HepG2 (cell line): ENCODE results near the gene SFTPA2. TPM values are rescaled to one million over a fixed set of nuclear protein-coding genes. Genes with fewer than 3 reads are reported as not detected.

Experiments used
- ATAC-seq: fragments of 200-7000 bp; cut with Tn5 transposase; 3 replicates; pipeline ENCODE4 v1.9.1; 2020; ENCODE audit warnings: mild to moderate bottlenecking, moderate library complexity
- BruUV-seq: library from RNA; stranded (reverse); fragments of 400-500 nt; replicated peaks from 2 replicates; lab custom pipeline; 2021; lab: Mats Ljungman, UMichigan
- CTCF ChIA-PET: fragments of 300-600 bp; formaldehyde crosslinking; extraction: SDS; loops from one replicate; lab custom pipeline; 2021; ENCODE audit warnings: low total read pairs, inconsistent platforms, low intra/inter-chr PET ratio; lab: Yijun Ruan, JAX
- POLR2A ChIA-PET: fragments of 350-600 bp; sonication (Branson Sonifier 250); formaldehyde crosslinking; loops from one replicate; lab custom pipeline; 2020; ENCODE audit warnings: antibody characterized with exemption, inconsistent platforms; lab: Yijun Ruan, JAX
- DNase-seq: peaks from one replicate; pipeline ENCODE4 v3.0.0-alpha.2; 2015; ENCODE audit warnings: low spot score
- FAIRE-seq: peaks from 3 replicates; lab custom pipeline; 2011; peaks lifted over from hg19 to GRCh38; lab: Jason Lieb, UNC
- H2AFZ ChIP-seq: one replicate; pipeline ENCODE4 v1.6.1; 2011; ENCODE audit warnings: low read length, inconsistent platforms
- H3K27ac ChIP-seq: fragments of 300-600 bp; 3 replicates; pipeline ENCODE4 v1.8.0; 2011; ENCODE audit warnings: mixed run types, mild to moderate bottlenecking, mixed read lengths, low read length, inconsistent platforms; ENCODE audit not compliant: insufficient read depth; ENCODE audit errors: extremely low read length
- H3K27me3 ChIP-seq, 2 experiments: fragments of 200-600 bp in 1 of 2; 2 replicates in 1 of 2; 3 replicates in 1 of 2; pipeline versions ENCODE4 v1.6.0 to v1.8.0; 2011; ENCODE audit warnings: low read length in 2 of 2, mild to moderate bottlenecking in 2 of 2, moderate library complexity in 2 of 2, inconsistent platforms in 1 of 2; ENCODE audit not compliant: insufficient read depth in 2 of 2, control insufficient read depth in 1 of 2
- H3K36me3 ChIP-seq, 2 experiments: fragments of 200-600 bp in 1 of 2; replicated peaks in 1 of 2; 2 replicates in 1 of 2; 3 replicates in 1 of 2; pipeline versions ENCODE4 v1.5.1 to v1.8.0; 2011; ENCODE audit warnings: low read length in 2 of 2, inconsistent platforms in 1 of 2; ENCODE audit not compliant: insufficient read depth in 2 of 2, control insufficient read depth in 1 of 2
- H3K4me1 ChIP-seq: 2 replicates; pipeline ENCODE4 v1.5.1; 2012; ENCODE audit warnings: low read length, inconsistent platforms; ENCODE audit not compliant: insufficient read depth
- H3K4me2 ChIP-seq: 2 replicates; pipeline ENCODE4 v1.6.0; 2011; ENCODE audit warnings: low read depth, low read length, inconsistent platforms
- H3K4me3 ChIP-seq, 3 experiments: fragments of 200-600 bp in 1 of 3; sonication (generic), shearing (Covaris generic) in 1 of 3; replicated peaks in 1 of 3; 2 replicates each; pipeline ENCODE4 v1.5.1; 2011 to 2016; ENCODE audit warnings: low read length in 3 of 3, inconsistent platforms in 2 of 3, low read depth in 2 of 3, mild to moderate bottlenecking in 2 of 3, control low read depth in 1 of 3, mixed read lengths in 1 of 3; ENCODE audit not compliant: insufficient read depth in 1 of 3
- H3K79me2 ChIP-seq: one replicate; pipeline ENCODE4 v1.6.1; 2011; ENCODE audit warnings: low read length, inconsistent platforms; ENCODE audit not compliant: insufficient read depth
- H3K9ac ChIP-seq: 2 replicates; pipeline ENCODE4 v1.6.0; 2011; ENCODE audit warnings: mild to moderate bottlenecking, low read depth, low read length, inconsistent platforms; ENCODE audit not compliant: insufficient read depth
- H3K9me3 ChIP-seq: 2 replicates; pipeline ENCODE4 v1.5.1; 2012; ENCODE audit warnings: mild to moderate bottlenecking, low read length
- H4K20me1 ChIP-seq: 2 replicates; pipeline ENCODE4 v1.6.0; 2011; ENCODE audit warnings: inconsistent platforms, mild to moderate bottlenecking, low read length, moderate library complexity; ENCODE audit not compliant: insufficient read depth
- ATF6 ChIP-seq: sonication (generic); formaldehyde crosslinking; conservative IDR thresholded peaks from 2 replicates; pipeline ENCODE4 v1.4.0; 2020; ENCODE audit warnings: missing genetic modification reagents
- CBFB ChIP-seq: sonication (generic); formaldehyde crosslinking; IDR thresholded peaks from 2 replicates; pipeline ENCODE4 v1.4.0; 2020; ENCODE audit warnings: missing genetic modification reagents
- CHD2 ChIP-seq: IDR thresholded peaks from 2 replicates; pipeline ENCODE4 v1.6.1; 2011; ENCODE audit warnings: low read depth, low read length, improper control_type of control experiment
- E2F2 ChIP-seq: sonication (generic); formaldehyde crosslinking; IDR thresholded peaks from 2 replicates; pipeline ENCODE4 v1.4.0; 2020; ENCODE audit warnings: missing genetic modification reagents, borderline replicate concordance
- ERF ChIP-seq: IDR thresholded peaks from 2 replicates; pipeline ENCODE4 v1.6.1; 2018; ENCODE audit warnings: missing biosample characterization, missing genetic modification reagents
- GTF3A ChIP-seq: sonication (generic); formaldehyde crosslinking; conservative IDR thresholded peaks from 2 replicates; pipeline ENCODE4 v1.4.0; 2020; ENCODE audit warnings: mild to moderate bottlenecking, missing genetic modification reagents
- KDM5B ChIP-seq: sonication (generic); formaldehyde crosslinking; IDR thresholded peaks from 2 replicates; pipeline ENCODE4 v1.4.0; 2020; ENCODE audit warnings: missing genetic modification reagents, mild to moderate bottlenecking, borderline replicate concordance
- NR2F1 ChIP-seq, 2 experiments: fragments of 450-650 bp in 1 of 2; formaldehyde crosslinking in 1 of 2; IDR thresholded peaks; 2 replicates each; pipeline versions ENCODE4 v1.5.0 to v1.6.1; 2016 to 2020; ENCODE audit warnings: mild to moderate bottlenecking in 1 of 2, missing compliant biosample characterization in 1 of 2, missing genetic modification reagents in 1 of 2, moderate library complexity in 1 of 2
- PATZ1 ChIP-seq: sonication (generic); formaldehyde crosslinking; IDR thresholded peaks from 2 replicates; pipeline ENCODE4 v1.4.0; 2020; ENCODE audit warnings: missing genetic modification reagents
- RFX5 ChIP-seq: IDR thresholded peaks from 2 replicates; pipeline ENCODE4 v1.6.1; 2011; ENCODE audit warnings: low read depth, low read length, improper control_type of control experiment
- SKI ChIP-seq: fragments of 450-650 bp; IDR thresholded peaks from one replicate; pipeline ENCODE4 v1.6.1; 2018; ENCODE audit warnings: mild to moderate bottlenecking; ENCODE audit not compliant: partially characterized antibody
- ZBTB10 ChIP-seq: sonication (generic); formaldehyde crosslinking; IDR thresholded peaks from 2 replicates; pipeline ENCODE4 v1.4.0; 2020; ENCODE audit warnings: missing genetic modification reagents, borderline replicate concordance
- ZNF333 ChIP-seq: sonication (generic); formaldehyde crosslinking; IDR thresholded peaks from 2 replicates; pipeline ENCODE4 v1.4.0; 2020; ENCODE audit warnings: mild to moderate bottlenecking, missing genetic modification reagents, borderline replicate concordance
- ZNF335 ChIP-seq: sonication (generic); formaldehyde crosslinking; IDR thresholded peaks from 2 replicates; pipeline ENCODE4 v1.4.0; 2020; ENCODE audit warnings: missing genetic modification reagents
- ZNF432 ChIP-seq: sonication (generic); formaldehyde crosslinking; IDR thresholded peaks from 2 replicates; pipeline ENCODE4 v1.5.0; 2020; ENCODE audit warnings: missing genetic modification reagents, mild to moderate bottlenecking, borderline replicate concordance
- ZNF460 ChIP-seq: sonication (generic); formaldehyde crosslinking; IDR thresholded peaks from 2 replicates; pipeline ENCODE4 v1.5.1; 2020; ENCODE audit warnings: missing genetic modification reagents, mild to moderate bottlenecking, borderline replicate concordance
- ZNF564 ChIP-seq: sonication (generic); formaldehyde crosslinking; IDR thresholded peaks from 2 replicates; pipeline ENCODE4 v1.8.1; 2023; ENCODE audit warnings: mild to moderate bottlenecking, missing genetic modification reagents
- ZNF598 ChIP-seq: sonication (generic); formaldehyde crosslinking; IDR thresholded peaks from 2 replicates; pipeline ENCODE4 v1.5.1; 2020; ENCODE audit warnings: mild to moderate bottlenecking, missing genetic modification reagents, borderline replicate concordance
- ZSCAN9 ChIP-seq: IDR thresholded peaks from 2 replicates; pipeline ENCODE4 v1.6.1; 2016; ENCODE audit warnings: borderline replicate concordance
- WGBS: methylation state at CpG from one replicate; pipeline ENCODE4 v1.1.6; 2017; ENCODE audit warnings: low lambda C conversion rate; 5-methylcytosine and 5-hydroxymethylcytosine counted together
- in situ Hi-C: cut with HindIII; loops from 2 replicates; pipeline ENCODE4 v1.10.0; 2017; ENCODE audit warnings: low pct_unique_long_range_greater_than_20kb; ENCODE audit not compliant: extremely low pct_ligation_motif_present
- intact Hi-C: fragments of 100-400 bp; cut with micrococcal nuclease; formaldehyde crosslinking; loops from one replicate; pipeline ENCODE4 v1.10.0; 2022; ENCODE audit not compliant: unreplicated experiment
- polyA plus RNA-seq, 8 experiments: library from polyadenylated mRNA; depleted of rRNA in 3 of 8; stranded (reverse) in 7 of 8; unstranded in 1 of 8; fragments of >200 nt; fragmentation: Illumina TruSeq in 4 of 8; extraction: Trizol in 4 of 8; gene quantifications; 2 replicates each; pipeline versions ENCODE4 v1.2.1 to v1.2.3, GENCODE V29; 2011 to 2016; ENCODE audit warnings: low read depth in 4 of 8, missing spikeins in 1 of 8, mixed read lengths in 1 of 8; ENCODE audit not compliant: insufficient read depth in 1 of 8
- total RNA-seq, 5 experiments: library from RNA; depleted of rRNA; stranded (reverse); fragments of >200 nt; fragmentation: Illumina TruSeq; extraction: Trizol; gene quantifications; 2 replicates each; pipeline ENCODE4 v1.2.3, GENCODE V29; 2016; ENCODE audit warnings: low read depth in 1 of 5

SFTPA2 gene
- total and polyA plus RNA-seq, 2 of the 13 experiments (the other 11 are each of a cell fraction or from before 2014, with no cell fraction given), result 0.04 TPM; not detected in 1

- Histone ChIP-seq H3K4me2 (no peak overlapping the region), H3K9me3 (no peaks in the 10 kb centered on the region), H4K20me1 (no peaks in the 10 kb centered on the region), H3K9ac (no peak overlapping the region), H3K79me2 (no peaks in the 10 kb centered on the region), H3K4me1 (no peaks in the 10 kb centered on the region), H3K4me3 (no peak overlapping the region), H2AFZ (no peak overlapping the region), H3K27ac (no peak overlapping the region), H3K27me3 (peaks cover 0 to 2% of the 10 kb centered on the region in 2 experiments; a peak in 1 of 5 replicates), H3K36me3 (no peaks in the 10 kb centered on the region)
- CTCF ChIA-PET, result no interaction called here
- in situ Hi-C loops, result no loop called here
- 0% methylated on average over 1 of the region's 2 CpGs for WGBS
- POLR2A ChIA-PET, result no interaction called here
- BruUV-seq, result no TSS peak
- ATAC-seq, result no peak
- intact Hi-C loops, result no loop called here
- FAIRE-seq, result no peak
- DNase-seq, result no peak
- TF ChIP-seq NR2F1 (CRISPR knock-in tag; IDR thresholded peaks at IDR 0.05) (no peak), ZSCAN9 (CRISPR knock-in tag) (no peak), CBFB (CRISPR knock-in tag) (no peak), SKI (no peak), RFX5 (no peak), ZNF432 (CRISPR knock-in tag) (no peak), ZNF564 (CRISPR knock-in tag) (no peak), ZNF335 (CRISPR knock-in tag) (no peak), ATF6 (CRISPR knock-in tag) (no peak), ERF (CRISPR knock-in tag) (no peak), ZBTB10 (CRISPR knock-in tag) (no peak), ZNF460 (CRISPR knock-in tag) (no peak), ZNF598 (CRISPR knock-in tag) (no peak), PATZ1 (CRISPR knock-in tag) (no peak), KDM5B (CRISPR knock-in tag) (no peak), GTF3A (no peak), ZNF333 (no peak), CHD2 (no peak), E2F2 (CRISPR knock-in tag) (no peak)
These were observed 42.7 kb upstream of the SFTPA2 start for GRCh38 chr10:79602953-79603352.
